Gastrocnemius medialis (tissue), 4 donors: ENCODE data around the gene CST7.

Experiments used
- POLR2A ChIP-seq, 2 donors: fragments of 450-650 bp; IDR thresholded peaks; one replicate each; pipeline ENCODE4 v1.6.1; 2017; ENCODE audit warnings: antibody characterized with exemption in 2 of 2, mild to moderate bottlenecking in 2 of 2, moderate library complexity in 2 of 2
- TF ChIP-seq, protein P1 (sequence below), 5 experiments: fragments of 450-650 bp in 3 of 5; fragments of 200-600 bp in 2 of 5; sonication (generic) in 2 of 5; IDR thresholded peaks in 4 of 5; conservative IDR thresholded peaks in 1 of 5; 1 replicate in 4 of 5; 2 replicates in 1 of 5; pipeline ENCODE4 v1.5.1; 2016 to 2019; ENCODE audit warnings: antibody characterized with exemption in 5 of 5, mild to moderate bottlenecking in 3 of 5, moderate library complexity in 3 of 5

DNA sequence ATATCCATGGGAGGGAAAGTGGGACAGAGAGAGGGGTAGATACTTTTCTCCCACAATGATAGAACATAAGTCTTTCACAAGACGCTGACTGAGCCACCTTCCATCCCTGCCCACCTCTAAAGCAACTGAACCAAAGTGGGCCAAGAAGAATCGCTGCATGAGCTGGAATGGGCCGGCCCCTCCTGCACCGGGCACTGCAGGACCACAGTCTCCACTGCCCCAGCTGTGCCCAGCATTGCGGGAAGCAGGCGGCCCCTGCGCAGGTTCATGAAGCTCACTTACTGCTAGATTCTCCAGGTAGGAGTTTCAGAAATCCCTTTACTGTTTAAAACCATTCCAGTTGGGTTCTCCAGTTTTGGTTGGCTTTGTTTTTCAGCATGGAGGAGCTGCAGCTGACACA is 32.0 kb upstream of the CST7 start:
- TF ChIP-seq, protein P1, sequence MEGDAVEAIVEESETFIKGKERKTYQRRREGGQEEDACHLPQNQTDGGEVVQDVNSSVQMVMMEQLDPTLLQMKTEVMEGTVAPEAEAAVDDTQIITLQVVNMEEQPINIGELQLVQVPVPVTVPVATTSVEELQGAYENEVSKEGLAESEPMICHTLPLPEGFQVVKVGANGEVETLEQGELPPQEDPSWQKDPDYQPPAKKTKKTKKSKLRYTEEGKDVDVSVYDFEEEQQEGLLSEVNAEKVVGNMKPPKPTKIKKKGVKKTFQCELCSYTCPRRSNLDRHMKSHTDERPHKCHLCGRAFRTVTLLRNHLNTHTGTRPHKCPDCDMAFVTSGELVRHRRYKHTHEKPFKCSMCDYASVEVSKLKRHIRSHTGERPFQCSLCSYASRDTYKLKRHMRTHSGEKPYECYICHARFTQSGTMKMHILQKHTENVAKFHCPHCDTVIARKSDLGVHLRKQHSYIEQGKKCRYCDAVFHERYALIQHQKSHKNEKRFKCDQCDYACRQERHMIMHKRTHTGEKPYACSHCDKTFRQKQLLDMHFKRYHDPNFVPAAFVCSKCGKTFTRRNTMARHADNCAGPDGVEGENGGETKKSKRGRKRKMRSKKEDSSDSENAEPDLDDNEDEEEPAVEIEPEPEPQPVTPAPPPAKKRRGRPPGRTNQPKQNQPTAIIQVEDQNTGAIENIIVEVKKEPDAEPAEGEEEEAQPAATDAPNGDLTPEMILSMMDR (IDR thresholded peaks at IDR 0.05 in 4 of 5, conservative IDR thresholded peaks at IDR 0.05 in 1 of 5) = no peak
- TF ChIP-seq POLR2A (IDR thresholded peaks at IDR 0.05) = no peak
